ENCODE data around the gene TBX4.

The TBX4 gene

GRCh38 chr17:61467416-61468262 is 15.4 kb downstream of the TBX4 start:
- DNase-seq: no peak

GRCh38 chr17:61468263-61468907 is 16.2 kb downstream of the TBX4 start:
- DNase-seq: no peak

DNA sequence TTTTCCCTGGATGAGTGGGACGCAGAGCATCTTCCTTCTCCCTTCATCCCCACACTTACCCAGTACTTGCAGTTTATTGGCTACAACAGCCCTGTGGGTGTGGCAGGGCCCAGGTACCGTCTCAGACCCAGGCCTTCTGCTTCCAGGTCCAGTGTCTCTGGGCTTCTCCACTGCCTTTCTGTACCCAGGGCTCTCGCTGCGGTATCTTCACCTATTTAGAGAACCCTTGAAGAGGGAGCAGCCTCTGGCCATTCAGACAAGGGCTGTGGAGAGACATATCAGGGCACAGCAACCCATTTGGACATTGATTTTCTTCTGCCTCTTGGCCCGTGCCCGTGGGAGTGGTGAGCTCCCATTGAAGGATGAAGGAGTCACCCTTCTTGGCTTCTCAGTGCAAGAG is 17.3 kb downstream of the TBX4 start:
- no peak for DNase-seq

DNA sequence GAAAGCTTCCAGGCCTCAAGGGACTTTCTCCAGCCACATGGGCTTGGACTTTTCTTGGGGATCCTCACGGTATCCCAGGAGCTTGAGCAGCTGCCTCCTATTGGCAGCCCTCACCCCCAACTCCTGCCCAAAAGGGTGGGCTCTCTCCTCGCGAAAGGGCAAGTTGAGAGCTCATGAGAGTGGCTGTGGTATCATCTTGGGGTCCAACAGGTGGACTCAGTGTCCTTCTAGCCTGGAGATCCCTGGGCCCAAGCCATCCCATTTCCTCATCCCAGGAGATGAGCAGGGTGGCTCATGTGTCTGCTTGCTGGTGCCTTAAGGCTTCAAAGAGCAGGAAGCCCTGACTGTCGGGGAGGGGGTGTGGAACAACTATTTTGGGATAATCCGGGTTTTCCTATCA is 17.7 kb downstream of the TBX4 start:
- no peak for DNase-seq

DNA sequence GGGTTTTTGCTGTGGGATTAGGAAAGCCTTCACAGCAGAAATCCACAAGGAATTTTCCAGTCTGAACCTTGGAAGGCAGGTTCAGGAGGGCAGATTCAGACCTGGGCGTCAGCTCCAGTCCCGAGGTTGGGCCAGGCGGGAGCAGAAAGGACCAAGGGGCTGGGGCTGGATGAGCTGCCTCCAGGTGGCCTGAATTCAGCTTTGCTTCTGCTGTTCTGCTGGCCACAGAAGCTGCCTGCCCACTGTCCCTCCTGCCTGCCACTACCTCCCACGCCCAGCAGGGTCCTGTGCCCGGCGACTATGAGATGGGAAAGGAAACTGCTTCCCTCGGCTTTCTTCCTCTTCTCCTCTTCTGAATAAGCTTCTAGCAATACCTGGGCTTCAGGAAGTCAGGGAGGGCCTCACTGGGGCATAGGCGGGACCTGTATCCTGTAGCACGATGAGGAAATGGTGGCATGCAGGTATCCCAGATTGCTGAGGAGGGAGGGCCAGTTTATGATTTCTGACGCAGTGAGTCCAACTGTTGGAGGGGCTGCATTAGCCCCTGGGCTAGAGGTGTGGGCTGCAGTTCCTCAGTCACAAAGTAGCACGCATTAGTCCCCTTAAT is 18.4 kb downstream of the TBX4 start:
- no peak for DNase-seq

DNA sequence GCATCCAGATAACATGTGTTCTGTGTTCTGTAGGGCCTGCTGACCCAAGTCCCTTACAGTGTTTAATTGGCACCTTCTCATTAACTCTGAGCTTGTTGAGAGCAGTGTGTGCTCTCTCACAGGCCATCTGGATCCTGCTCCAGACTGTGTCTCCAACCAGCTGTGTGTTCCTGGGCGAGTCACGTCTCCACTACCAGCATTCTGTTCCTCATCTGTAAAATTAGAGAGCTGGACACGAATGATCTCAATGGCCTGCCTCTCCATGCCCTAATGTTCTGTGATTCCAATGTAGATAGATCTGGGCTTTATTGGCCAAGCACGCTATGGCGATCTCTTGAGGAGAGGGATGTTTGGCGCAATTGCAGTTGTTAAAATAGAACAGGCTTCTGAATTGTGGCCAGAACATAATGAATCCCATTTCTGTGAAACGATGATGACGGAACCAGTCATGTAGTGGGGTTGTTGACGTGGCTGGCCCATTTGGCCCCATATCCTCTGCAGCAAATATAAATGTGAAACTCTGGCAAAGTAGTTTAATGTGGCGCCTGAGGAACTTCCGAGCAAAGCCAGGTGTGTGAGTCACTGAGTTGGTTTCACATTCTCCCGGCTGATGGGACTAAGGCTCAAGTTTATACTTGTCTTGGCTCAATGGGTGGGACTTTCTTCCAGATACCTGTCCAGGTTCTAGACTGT is 22.2 kb downstream of the TBX4 start:
- DNase-seq: no peak

- no peak for DNase-seq
These were observed 22.7 kb downstream of the TBX4 start for GRCh38 chr17:61474934-61475333.

GRCh38 chr17:61475726-61476125 is 23.5 kb downstream of the TBX4 start:
- DNase-seq: no peak

- DNase-seq: no peak
These were observed 24.4 kb downstream of the TBX4 start for GRCh38 chr17:61476476-61477203.

DNA sequence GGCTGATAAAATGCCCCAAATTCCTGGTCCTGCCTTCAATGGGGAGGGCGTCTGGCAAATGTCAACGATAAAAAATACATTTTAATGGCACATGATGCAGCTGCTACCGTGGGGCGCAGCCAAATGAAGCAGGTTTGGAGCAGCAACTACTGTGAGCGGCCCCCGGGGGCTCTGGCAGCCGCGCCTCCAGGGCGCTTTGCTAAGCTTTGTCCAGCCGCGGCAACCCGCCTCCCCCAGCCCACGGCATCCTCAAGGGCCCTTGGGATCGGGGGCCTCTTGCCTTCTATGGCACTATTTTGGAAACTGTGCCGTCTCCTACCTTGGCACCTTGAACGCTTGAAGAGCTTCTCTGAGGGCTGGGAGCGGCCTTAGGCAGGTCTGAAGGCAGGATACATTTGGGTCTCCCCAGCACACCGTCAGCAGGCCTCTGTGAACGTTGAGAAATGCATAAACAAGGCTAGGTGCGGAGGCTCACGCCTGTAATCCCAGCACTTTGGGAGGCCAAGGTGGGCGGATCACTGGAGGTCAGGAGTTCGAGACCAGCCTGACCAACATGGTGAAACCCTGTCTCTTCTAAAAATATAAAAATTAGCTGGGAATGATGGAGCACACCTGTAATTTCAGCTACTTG is 25.1 kb downstream of the TBX4 start:
- no peak for DNase-seq

- no peak for DNase-seq
These were observed 26.0 kb downstream of the TBX4 start for GRCh38 chr17:61478026-61478789.

DNA sequence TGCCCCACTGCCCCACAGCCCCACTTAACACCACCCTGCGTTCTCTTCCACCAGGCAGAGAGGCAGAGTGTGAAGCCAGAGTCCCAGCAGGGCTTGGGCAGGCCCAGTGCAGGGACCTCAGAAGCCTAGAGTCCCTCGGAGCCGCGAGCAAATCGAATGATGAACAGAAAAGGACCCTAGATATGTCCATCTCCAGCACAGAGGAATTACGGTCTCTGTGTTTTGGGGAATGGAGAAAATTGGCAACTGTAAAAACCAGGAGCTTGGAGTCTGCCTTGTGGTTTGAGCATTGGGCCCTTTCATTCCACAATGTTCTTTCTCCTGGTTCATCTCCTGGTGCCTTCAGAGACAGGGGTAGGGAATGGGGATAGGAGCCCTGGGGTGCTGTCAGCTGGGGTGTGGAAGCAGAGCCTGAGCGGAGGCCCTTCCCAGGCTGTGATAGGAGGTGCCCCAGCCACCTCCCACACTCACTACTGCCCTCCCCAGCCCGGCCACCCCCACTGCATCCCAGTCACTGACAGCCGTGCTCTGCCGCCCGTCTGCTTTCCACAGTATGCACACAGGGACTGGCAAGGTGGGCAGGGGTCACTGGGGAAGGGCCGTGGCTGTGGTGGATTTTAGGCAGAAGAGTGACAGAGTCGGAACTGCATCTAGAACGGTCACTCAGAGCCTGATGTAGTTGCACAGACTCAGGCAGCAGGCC is 26.7 kb downstream of the TBX4 start:
- DNase-seq: no peak

DNA sequence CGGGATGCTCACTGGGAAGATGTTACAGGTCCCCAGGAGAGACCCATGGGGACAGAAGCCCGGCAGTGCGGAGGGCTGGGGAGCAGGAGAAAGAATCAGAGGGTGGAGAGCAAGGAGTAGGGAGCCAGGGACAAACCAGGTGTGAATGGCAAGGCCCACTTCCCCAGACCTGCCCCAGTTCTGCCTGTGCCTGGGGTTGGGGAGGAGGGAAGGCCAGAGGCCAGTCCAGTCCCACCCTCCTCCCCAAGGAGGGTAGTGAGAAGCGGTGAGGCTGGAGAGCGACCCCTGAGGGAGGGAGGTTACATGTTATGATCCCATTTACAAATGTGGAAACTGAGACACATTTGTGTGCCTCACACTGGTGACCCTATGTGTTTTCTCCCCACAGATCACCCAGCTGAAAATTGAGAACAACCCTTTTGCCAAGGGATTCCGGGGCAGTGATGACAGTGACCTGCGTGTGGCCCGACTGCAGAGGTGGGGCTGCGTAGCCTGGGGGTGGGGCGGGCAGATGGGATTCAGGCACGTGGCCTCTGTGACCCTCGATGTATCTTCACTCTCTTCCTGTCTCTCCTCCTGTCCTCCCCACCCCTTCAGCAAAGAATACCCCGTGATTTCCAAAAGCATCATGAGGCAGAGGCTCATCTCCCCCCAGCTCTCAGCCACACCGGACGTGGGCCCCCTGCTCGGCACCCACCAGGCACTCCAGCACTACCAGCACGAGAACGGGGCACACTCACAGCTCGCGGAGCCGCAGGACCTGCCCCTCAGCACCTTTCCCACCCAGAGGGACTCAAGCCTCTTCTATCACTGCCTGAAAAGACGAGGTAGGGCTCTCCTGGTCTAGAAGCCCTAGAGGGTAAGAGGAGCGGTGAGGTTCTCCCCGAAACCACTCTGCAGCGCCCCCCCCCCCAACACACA is 27.5 kb downstream of the TBX4 start:
- DNase-seq: no peak

DNA sequence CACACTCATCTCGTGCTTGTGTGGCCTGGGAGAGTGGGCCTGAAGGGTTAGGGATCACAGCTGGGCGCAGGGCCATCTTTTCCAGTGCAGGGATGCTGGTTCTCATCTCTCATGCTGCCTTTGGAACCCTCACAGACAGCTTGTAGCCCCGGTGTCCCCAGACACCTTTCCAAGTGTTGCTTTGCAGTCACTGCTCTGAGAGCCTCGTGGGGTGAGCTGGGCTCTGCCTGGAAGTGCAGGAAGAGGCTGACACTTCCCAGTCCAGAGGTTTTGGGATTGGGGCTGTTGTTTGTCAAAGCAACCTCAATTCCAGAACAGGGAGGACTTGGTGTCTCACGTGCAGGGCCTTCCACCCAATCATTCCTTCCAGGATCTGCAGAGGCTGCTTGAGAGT is 28.2 kb downstream of the TBX4 start:
- no peak for DNase-seq

DNA sequence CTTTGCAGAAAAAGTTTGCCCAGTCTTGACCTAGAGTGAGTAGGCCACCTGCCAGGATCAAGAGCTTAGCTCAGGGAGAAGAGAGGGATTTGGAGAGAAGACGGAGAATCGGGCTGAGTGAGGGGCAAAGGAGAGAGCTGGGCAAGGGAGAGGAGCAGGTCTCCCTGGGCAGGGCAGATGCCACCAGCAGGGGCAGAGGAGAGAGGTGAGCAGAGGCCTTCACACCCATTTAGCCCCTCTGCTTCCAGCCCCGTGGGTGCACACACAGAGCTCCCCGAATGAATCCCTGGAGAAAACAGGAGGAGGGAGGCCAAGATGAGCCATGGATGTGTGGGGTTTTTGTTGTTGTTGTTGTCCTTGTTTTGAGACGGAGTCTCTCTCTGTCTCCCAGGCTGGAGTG is 29.2 kb downstream of the TBX4 start:
- no peak for DNase-seq

- DNase-seq: no peak
These were observed 30.2 kb downstream of the TBX4 start for GRCh38 chr17:61482467-61482866.

GRCh38 chr17:61483778-61484116 is 31.5 kb downstream of the TBX4 start:
- DNase-seq: no peak

- DNase-seq: no peak
These were observed 32.0 kb downstream of the TBX4 start for GRCh38 chr17:61484174-61484573.

GRCh38 chr17:61485067-61485775 is 33.0 kb downstream of the TBX4 start:
- no peak for DNase-seq

Measured in stimulated activated CD8-positive, alpha-beta memory T cell treated with anti-CD3 and anti-CD28 coated beads, Interleukin-4, amount 100 ng/mL, for 48 hours (primary cell).